Eye (tissue), 1 donor: ENCODE measurements around the gene PPP2CA.
"Not testable (repeated sequence)": the region's sequence is repeated elsewhere in the genome, so short reads cannot be mapped to it uniquely, and the experiment has no call there.

ENCODE experiments used
- DNase-seq: peaks from one replicate; pipeline ENCODE4 v3.0.0-alpha.2; 2015

The PPP2CA gene

DNA sequence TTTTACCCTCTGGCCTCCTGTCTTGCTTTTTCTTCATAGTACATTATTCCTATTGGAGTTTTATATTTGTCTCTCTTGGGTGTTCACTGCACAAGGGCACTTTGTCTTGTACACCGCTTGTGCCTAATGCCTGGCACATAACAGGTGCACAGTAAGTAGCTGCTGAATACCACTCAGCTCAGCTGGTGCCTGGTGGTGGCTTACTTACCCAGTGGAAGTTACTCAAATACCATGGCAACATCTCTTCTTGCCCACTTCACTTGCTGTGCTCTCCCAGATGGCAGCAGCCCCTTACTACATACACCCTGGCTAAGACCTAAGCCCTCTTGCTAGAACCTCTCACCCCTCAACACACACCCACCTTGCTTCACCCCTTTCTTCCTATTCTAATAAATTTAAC lies 37.8 kb downstream of the PPP2CA start:
- DNase-seq: no peak

DNA sequence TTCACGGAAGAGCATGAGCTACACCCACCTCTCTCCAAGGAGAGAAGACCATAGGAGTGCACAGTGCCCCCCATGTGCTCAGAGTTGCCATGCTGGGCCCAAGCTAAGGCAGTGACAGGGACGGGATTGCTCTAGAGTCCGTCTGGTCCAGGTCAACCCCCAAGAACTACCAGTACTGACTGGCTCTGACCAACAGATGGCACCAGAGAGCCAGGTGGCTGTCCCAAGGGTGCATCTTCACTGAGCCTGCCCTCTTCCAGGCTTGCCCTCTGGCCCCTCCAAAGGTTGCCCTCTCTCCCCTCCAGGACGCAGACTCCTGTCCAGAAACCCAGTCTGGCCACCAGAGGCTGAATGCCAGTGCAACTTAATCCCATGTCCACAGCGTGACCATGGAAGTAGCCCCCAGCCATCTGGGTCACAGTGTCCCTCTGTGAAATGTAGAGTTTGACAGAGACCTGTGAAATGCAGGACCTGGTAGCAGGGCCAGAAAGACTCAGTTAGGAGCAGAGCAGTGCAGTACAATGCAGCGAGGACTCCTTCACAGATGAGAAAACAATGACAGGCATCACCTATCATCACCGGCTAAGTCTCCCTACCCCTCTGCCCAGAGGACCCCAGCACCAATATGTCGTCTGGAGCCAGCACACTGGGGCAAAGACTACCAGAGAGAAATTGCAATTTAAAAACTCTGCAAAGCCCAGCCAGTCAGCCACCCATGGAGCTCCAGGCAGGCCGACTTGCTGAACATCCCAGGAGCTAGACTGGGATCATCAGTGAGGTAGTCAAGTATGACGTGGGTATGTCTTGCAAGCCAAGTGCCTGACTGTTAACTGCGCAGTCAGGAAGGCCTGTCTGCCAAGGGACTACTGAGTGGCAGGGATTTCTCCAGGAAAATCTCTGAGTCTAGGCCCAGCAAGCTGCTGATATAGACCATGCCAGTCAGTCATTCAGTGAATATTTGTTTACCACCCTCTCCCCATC lies 41.4 kb downstream of the PPP2CA start:
- peak; percentile 84 for DNase-seq

DNA sequence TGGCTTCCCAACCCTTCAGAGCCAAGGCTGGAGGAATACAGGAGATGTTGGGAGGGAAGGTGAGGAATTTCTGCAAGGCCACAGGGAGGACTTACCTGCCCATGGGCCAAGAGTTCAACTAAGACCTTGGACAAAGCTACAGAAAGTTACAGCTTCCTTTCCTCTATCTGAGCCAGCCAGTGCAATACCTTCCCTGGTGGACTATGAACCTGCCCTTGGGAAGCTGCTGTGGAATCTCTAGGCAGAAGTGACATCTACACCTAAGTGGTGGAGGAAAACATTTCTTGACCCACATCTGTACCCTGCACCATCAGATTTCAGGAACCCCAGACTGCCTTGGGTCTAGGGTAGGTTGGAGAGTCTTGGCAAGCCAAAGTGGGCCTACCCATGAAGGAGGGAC lies 42.4 kb downstream of the PPP2CA start:
- DNase-seq: no peak

DNA sequence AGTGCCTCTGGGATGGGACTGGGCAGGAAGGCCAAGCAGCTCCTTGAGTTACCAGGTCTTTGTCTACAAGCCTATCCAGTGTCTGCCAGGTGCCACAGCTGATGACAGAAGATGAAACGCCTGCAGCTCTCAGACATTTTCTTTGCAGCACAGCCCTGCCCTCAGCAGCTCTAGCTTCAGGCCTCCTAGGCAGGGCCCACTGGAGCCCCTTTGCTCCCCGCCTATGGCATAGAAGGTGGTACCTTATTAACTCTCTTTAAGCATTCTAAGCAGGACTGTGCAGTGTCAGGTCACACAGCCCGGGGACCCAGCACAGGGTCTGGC lies 47.8 kb downstream of the PPP2CA start:
- no peak for DNase-seq

DNA sequence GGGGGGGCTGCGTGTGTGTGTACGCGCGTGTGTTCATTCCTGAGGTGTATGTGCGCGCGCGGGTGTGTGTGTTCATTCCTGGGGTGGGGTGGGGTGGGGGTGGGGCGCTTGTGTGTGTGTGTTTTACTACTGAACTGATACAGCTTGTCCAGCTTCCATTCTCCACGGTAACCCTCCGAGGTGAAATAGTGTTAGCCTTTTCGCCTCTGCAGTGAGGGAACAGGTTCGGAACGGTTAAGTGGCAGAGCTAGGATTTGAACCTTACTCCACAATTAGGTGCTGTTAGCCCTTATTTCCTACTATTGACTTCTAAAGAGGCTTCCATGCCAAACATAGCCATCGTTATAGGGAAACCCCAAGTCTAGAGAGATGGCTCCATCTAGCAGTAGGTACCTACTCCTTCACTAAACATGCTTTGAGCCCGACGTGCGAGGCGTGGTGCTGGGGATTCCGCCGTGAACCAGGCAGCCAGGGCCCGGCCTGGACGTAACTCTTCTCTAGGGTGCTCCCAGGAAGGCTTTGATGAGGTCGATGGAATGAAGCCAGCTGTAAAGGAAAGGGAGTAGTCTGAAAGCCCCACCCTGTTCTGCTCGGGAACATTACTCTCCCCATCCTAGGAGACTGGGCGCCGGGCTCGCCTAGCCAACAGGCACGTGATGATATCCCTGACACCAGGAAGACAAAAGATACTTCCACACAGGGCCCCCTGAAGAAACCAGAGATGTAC lies 48.3 kb downstream of the PPP2CA start:
- DNase-seq: no peak

DNA sequence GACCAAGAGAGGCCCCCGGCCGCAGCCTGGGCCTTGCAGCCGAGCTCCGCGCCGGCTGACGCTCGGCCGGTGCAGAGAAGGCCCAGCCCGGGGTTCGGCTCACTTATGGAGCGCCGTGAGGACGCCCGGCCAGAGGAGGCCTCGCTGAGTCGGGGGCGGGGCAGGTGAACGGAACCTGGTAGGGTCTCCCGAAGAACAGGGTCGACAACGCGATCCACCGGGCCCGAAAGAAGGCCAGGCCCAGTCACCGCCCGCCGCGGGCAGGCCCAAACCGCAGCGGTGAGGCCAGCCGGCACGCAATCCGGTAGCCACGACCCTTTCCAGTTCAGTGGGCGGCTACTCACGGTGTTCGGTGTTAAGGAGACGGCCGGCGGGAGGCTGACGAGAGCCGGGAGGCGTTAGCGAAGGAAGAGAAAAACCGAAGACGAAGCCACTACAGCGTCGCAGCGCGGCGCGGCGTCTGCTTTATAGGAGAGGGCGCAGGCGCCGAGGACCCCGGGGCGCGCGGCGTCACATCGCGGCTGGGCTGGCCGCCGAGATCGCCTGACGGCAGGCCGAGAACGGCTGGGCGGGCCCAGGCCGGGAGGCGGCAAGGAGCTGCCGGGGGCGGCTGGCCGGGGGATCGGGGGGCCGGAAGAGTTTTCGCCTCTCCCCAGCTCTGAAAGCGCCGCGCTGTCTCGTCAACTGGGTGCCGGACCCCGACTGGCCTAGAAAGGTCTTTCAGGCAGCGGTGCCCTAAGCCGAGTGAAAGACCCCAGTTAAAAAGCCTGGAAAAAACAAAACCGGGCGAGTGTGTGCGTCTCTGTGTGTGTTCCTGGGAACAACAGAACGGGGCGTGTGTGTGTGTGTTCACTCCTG lies 49.1 kb downstream of the PPP2CA start, which contains the start of gene SKP1:
SKP1 (minus strand) TSS at position 440 of the 858 bp plus-strand sequence. CDS start 2,928 bp downstream, outside the sequence.
- peak; percentile 97 for DNase-seq

DNA sequence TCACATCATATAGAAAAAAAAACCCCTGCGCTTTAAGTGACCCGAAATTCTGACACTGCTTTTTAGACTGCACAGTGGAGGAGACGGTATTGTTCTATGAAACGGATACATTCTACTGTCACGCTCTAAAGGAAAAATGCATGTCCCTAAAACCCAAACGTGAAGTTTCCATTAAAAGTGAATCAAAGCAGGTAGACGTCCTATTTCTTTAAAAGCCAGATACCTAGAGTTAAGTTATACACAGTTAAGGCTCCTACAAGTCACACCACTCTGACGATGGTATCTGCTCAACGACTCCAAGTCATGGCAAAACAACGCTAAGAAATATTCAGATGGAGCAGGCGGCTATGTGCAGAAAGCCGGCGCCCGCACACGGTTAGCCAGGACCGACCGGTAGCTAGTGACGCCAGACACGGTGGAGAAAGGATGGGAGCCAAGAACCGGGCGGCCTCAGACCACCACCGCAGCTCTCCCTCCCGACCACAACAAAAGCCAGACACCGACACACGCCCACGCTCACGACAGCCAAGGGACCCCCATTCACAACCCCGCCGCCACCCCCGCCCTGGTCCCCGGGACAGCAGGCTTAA lies 49.9 kb downstream of the PPP2CA start:
- peak; percentile 69 for DNase-seq

DNA sequence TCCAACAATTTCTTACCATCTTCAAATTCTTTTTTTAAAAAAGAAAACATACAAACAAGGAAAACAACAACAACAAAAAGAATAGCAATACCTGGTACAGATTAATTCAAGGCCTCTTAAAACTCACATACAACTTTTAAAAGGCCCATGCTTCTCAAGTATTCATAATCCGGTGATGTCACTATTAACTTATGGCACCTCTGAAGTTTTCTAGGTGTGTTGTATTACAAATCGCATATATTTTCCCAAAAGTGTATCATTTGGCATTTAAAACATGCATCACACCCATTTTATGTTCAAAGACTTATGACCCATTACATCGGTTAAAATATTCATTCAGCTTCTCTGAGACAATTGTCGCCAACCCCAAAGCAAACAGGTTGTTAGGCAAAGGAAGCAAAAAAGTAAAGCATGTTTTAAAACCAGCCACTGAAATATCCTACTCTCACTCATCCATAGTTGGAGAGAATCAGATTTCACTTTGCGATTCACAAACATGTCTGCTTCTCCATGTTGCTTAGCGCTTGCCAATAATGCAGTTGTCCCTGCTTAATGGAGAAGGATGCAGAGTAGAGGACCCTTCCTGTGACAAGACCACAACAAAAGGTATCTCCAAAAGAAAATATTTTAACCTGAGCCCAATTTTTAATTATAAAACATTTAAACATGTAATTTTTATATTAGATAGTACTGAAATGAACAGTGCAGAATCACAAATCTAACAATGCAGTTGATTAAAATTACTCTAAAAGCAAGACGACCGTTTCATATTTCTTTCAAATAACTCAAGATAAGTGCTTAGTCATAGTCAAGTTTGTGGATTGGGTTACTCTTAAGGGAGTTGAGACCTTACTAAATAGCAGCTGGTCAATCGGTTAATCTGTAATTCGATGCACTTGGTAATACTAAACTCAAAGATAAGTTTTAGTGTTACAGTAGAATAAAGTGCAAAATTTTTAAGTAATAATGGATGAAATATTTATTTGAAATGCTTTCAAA lies 50.7 kb downstream of the PPP2CA start:
- peak; percentile 59 for DNase-seq

DNA sequence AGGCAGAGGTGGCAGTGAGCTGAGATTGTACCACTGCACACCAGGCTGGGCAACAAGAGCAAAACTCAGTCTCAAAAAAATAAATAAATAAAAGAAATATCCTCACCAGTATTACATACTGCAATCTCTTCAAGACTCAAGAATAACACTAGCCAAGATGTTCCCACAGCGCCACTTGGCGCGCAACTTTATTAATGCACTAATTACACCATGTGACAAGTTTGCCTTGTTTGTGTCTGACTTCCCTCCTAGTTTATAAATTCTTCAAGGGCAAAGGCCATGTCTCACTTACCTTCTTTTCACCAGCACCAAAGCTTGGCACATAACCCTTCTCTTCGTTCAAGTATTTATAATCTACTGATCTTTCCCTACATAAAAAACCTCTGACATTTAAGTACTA lies 53.9 kb downstream of the PPP2CA start:
- DNase-seq: no peak

DNA sequence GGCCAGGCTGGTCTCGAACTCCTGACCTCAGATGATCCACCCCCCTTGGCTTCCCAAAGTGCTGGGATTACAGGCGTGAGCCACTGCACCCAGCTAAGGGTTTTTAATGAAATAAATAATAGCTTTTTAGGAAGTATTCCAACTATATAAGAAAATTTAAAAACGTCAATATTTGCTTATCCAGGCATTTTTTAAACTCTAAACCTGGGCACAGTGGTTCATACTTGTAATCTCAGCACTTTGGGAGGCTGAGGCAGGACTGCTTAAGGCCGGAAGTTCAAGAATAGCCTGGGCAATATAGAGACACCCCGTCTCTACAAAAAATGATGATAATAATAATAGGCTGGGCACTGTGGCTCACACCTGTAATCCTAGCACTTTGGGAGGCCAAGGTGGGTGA lies 63.3 kb downstream of the PPP2CA start:
- no peak for DNase-seq

DNA sequence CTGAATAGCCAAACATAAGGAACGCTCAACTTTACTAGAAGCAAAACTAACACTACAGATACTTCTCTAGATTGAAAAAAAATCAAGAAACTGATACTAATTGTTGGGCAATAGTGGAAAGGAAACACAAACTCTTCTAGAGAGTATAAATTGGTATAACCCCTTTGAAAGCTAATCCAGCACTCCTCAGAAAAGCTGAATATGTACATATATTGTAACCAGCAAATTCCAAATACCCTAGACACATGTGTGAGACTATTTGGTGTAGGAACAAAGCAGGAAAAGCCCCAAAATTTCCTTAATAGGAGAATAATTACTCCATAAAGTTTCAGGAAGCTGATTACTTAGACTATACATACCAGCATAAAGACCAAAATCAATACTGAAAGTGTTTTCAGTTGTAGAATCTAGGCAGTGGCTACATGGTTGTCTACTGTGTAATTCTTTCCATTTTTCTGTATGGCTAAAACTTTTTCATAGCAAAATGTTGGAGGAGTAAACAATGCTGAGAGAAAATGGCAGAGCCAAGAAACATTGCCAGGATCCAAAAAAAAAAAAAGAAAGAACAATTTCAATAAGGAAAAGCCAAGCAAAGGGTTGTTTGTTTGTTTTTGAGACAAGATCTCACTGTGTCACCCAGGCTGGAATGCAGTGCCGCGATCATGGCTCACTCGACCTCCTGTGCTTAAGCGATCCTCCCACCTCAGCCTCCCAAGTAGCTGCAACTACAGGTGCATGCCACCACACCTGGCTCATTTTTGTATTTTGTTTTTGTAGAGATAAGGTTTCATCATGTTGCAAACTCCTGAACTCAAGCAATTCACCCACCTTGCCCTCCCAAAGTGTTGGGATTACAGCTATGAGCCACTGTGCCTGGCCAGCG lies 64.1 kb downstream of the PPP2CA start:
- no peak for DNase-seq

DNA sequence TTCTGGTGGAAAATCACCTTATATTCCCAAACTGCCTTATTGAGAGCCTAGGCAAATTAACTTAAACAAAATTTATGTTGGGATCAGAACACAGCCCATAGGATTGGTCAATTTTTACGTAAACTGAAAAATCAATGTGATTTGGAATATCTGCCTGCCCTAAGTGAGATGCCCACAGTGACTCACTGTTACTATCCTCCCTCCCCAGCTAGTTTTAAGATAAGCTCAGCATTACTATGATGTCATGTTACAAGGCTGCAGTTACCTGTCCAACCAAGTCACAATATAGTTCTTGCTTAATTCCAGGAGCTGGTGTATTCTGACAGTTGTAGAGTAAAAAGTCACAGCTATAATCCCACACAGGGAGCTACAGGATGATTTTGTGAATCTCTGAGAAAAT lies 72.2 kb downstream of the PPP2CA start:
- DNase-seq: no peak

DNA sequence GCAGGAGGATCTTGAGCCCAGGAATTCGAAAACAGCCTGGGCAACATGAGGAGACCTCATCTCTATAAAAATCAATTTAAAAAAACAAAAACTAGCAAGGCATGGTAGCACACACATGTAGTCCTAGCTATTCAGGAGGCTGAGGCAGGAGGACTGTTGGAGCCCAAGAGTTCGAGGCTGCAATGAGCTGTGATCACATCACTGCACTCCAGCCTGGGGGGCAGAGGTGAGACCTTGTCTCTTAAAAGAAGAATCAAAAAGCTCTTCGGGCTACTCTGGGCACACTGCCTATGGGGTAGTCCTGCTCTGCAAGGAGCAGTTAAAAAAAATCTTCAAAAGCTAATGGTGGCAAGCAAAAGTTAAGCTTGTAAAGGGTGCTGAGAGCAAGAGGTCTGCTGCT lies 72.6 kb downstream of the PPP2CA start:
- DNase-seq: no peak

DNA sequence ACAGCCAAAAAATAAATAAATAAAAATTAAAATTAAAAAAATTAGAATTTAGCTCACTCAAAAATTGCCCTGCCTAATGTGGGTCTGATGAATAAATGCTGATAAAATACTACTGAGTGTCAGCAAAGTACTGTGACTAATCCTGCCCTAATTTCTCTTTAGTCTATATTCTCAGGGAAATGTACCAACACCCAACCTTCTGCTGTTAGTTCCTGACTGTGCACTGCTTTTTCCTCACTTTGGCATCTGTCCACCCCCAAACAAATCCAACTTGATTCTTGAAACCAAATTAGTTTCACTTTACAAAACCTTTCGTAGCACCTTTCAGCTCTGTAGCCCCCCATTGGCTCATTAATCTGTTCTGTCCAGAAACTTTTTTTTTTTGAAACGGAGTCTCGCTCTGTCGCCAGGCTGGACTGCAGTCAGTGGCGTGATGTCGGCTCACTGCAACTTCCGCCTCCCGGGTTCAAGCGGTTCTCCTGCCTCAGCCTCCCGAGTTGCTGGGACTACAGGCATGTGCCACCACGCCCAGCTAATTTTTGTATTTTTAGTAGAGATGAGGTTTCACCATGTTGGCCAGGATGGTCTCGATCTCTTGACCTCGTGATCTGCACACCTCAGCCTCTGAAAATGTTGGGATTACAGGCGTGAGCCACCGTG lies 73.6 kb downstream of the PPP2CA start:
- not testable (repeated sequence) for DNase-seq

DNA sequence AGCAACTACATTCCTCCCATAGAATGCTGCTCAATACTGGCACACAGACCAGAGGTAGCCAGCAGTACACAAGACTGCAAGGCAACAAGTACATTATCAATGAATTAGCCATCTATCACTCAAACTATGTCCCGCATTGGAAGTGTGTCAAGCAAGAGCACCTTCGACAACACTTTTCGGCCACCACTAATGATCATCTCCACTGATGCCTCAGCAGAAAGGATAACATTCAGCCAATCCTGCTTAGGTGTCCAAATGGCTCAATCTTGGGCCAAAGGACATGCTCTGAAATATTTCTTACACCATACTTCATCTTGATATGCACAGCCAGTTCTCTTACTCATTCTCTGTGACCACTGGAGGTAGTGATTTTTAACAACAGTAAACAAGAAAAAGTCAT lies 74.2 kb downstream of the PPP2CA start:
- no peak for DNase-seq

DNA sequence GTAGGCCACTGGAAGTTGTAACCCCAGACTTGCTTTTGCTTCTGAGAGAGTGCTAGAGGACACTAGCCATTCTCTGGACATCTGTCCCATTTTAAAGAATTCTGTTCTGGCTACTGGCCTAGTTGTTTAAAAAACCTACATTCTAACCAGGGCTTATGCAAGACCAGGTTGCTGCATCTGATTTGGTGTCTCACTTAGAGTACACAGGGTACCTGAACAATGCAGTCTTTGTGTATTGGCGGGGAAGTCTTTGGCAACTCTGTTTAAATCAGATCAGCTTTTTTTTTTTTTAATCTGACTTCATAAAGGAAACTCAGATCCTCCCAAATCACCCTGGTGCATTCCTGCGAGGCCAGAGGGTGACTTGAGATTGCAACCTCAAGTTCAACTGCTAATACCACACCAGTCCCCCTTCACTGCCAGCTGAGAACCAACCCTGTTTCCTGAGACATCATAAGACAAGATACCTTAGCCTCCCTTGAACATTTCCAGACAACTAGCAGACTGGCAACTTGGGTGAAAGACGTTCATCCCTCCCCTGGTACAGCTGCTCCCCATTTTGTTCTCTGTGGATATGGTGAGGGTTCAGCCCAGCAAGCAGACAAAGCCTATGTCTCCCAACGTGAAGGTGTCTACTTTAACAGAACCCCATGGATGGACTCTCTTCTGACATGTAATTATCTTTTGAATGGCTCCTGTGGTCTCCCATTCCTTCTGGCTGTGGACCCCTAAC lies 76.1 kb downstream of the PPP2CA start:
- DNase-seq: no peak

DNA sequence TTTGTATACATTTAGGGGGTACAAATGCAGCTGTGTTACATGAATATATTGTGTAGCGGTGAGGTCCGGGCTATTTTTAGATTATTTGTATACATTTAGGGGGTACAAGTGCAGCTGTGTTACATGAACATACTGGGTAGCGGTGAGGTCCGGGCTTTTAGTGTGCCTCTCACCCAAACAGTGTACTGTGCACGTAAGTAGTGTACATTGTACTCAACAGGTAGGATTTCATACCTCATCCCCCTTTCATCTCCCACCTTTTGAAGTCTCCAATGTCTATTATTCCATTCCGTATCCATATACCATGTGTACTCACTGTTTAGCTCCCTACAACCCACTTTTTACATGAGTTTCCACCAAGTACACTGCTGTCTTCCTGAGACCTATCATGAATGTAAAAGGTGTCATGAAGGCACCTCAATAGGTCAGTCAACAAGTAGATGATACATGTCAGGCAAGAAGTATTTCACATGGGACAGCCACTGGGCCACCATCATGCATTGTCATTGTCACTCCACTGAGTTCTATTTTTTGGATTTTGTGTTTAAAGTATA lies 76.8 kb downstream of the PPP2CA start:
- DNase-seq: no peak

DNA sequence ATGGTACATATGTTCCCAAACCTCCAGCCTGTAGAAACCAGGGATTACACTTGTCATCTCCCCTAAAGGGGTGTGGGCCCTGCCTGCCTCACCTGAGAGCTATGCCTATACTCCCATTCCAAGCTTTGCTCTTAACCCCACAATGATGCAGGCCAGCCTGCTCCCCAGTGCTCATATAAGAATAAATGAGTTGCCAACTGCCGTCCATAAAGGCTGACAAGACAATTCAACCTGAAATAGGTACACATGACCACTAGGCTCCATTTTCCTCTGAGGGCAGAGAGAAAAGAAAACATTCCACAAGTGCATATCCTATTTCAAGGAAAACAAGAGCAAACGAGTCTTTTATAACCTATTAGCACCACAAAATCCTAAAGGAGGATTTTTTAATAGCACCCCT lies 77.6 kb downstream of the PPP2CA start:
- no peak for DNase-seq
